WTC11 (cell line): Measurements from ENCODE around the gene ATG2A. TPM values are rescaled to one million over a fixed set of nuclear protein-coding genes. Genes with fewer than 3 reads are reported as not detected.

Source experiments
- ATAC-seq: fragments of 200-7000 bp; cut with Tn5 transposase; 2 replicates; pipeline ENCODE4 v1.10.0; 2021; ENCODE audit warnings: mild to moderate bottlenecking, moderate library complexity
- CTCF ChIA-PET: fragments of 300-600 bp; sonication (Branson Sonifier 250); formaldehyde crosslinking; loops from one replicate; lab custom pipeline; 2021; ENCODE audit warnings: antibody characterized with exemption; lab: Charles Lee
- POLR2A ChIA-PET: fragments of 350-600 bp; sonication (Branson Sonifier 250); formaldehyde crosslinking; loops from one replicate; lab custom pipeline; 2021; ENCODE audit warnings: antibody characterized with exemption; lab: Charles Lee
- DNase-seq: peaks from one replicate; pipeline ENCODE4 v3.0.0; 2021; ENCODE audit warnings: low spot score
- H3K27ac Mint-ChIP-seq: 2 replicates; pipeline ENCODE4 v1.8.0; 2021; ENCODE audit warnings: mixed read lengths
- H3K27me3 Mint-ChIP-seq: 2 replicates; pipeline ENCODE4 v1.8.0; 2021; ENCODE audit warnings: low read depth, mild to moderate bottlenecking, moderate library complexity, mixed read lengths
- H3K36me3 Mint-ChIP-seq: 2 replicates; pipeline ENCODE4 v1.8.0; 2021; ENCODE audit warnings: mixed read lengths
- H3K4me1 Mint-ChIP-seq: 2 replicates; pipeline ENCODE4 v1.8.0; 2022; ENCODE audit warnings: mixed read lengths
- H3K4me3 Mint-ChIP-seq: 2 replicates; pipeline ENCODE4 v1.8.0; 2021; ENCODE audit warnings: mild to moderate bottlenecking, moderate library complexity, mixed read lengths
- H3K9me3 Mint-ChIP-seq: 2 replicates; pipeline ENCODE4 v1.8.0; 2021; ENCODE audit warnings: mixed read lengths
- CBFB ChIP-seq: sonication (generic); formaldehyde crosslinking; IDR thresholded peaks from 2 replicates; pipeline ENCODE4 v1.8.1; 2022; ENCODE audit warnings: mild to moderate bottlenecking, low read depth, missing genetic modification reagents
- CREM ChIP-seq: sonication (generic); formaldehyde crosslinking; IDR thresholded peaks from 2 replicates; pipeline ENCODE4 v1.8.1; 2022; ENCODE audit warnings: mild to moderate bottlenecking, missing genetic modification reagents, moderate library complexity
- GRHL2 ChIP-seq: fragments of 250-450 bp; sonication (Bioruptor Pico); IDR thresholded peaks from 2 replicates; pipeline ENCODE4 v1.8.0; 2022; ENCODE audit warnings: mild to moderate bottlenecking, moderate library complexity; ENCODE audit not compliant: insufficient replicate concordance, severe bottlenecking
- GTF2I ChIP-seq: fragments of 250-450 bp; sonication (Bioruptor Pico); conservative IDR thresholded peaks from 2 replicates; pipeline ENCODE4 v1.4.0; 2021; ENCODE audit warnings: mild to moderate bottlenecking
- NFE2L1 ChIP-seq: sonication (generic); formaldehyde crosslinking; IDR thresholded peaks from 2 replicates; pipeline ENCODE4 v1.8.1; 2023; ENCODE audit warnings: missing genetic modification reagents
- SMAD3 ChIP-seq: sonication (generic); formaldehyde crosslinking; IDR thresholded peaks from 2 replicates; pipeline ENCODE4 v1.8.0; 2022; ENCODE audit warnings: missing genetic modification reagents, mild to moderate bottlenecking, borderline replicate concordance
- SMAD4 ChIP-seq: sonication (generic); formaldehyde crosslinking; IDR thresholded peaks from 2 replicates; pipeline ENCODE4 v1.8.0; 2022; ENCODE audit warnings: mild to moderate bottlenecking, missing genetic modification reagents
- STAT6 ChIP-seq: sonication (generic); formaldehyde crosslinking; conservative IDR thresholded peaks from 2 replicates; pipeline ENCODE4 v1.8.1; 2023; ENCODE audit warnings: mild to moderate bottlenecking, low read depth, missing genetic modification reagents, moderate library complexity
- TCF7 ChIP-seq: sonication (generic); formaldehyde crosslinking; IDR thresholded peaks from 2 replicates; pipeline ENCODE4 v1.8.0; 2022; ENCODE audit warnings: mild to moderate bottlenecking, low read depth, missing genetic modification reagents, moderate library complexity
- ZNF138 ChIP-seq: sonication (generic); formaldehyde crosslinking; conservative IDR thresholded peaks from 2 replicates; pipeline ENCODE4 v1.8.1; 2022; ENCODE audit warnings: mild to moderate bottlenecking, moderate library complexity, missing genetic modification reagents
- ZNF232 ChIP-seq: sonication (generic); formaldehyde crosslinking; IDR thresholded peaks from 2 replicates; pipeline ENCODE4 v1.8.0; 2022; ENCODE audit warnings: mild to moderate bottlenecking, missing genetic modification reagents
- ZNF396 ChIP-seq: fragments of 250-450 bp; sonication (Bioruptor Pico); IDR thresholded peaks from 2 replicates; pipeline ENCODE4 v1.8.0; 2021; ENCODE audit warnings: mild to moderate bottlenecking, moderate library complexity, borderline replicate concordance
- total RNA-seq: library from RNA; stranded (reverse); gene quantifications from 3 replicates; pipeline ENCODE4 v1.2.3, GENCODE V29; 2021
- TF ChIP-seq, protein P1 (sequence below): sonication (generic); formaldehyde crosslinking; IDR thresholded peaks from 2 replicates; pipeline ENCODE4 v1.8.0; 2023; ENCODE audit warnings: missing genetic modification reagents, mild to moderate bottlenecking, borderline replicate concordance
- TF ChIP-seq, protein P2 (sequence below): fragments of 200-600 bp; IDR thresholded peaks from 2 replicates; pipeline ENCODE4 v1.8.0; 2022; ENCODE audit warnings: antibody characterized with exemption
- TF ChIP-seq, protein P3 (sequence below): sonication (generic); formaldehyde crosslinking; conservative IDR thresholded peaks from 2 replicates; pipeline ENCODE4 v1.8.1; 2022; ENCODE audit warnings: mild to moderate bottlenecking, missing genetic modification reagents

ATG2A gene
- total RNA-seq, 1 experiment from 2014 or later, result 31.4 TPM

DNA sequence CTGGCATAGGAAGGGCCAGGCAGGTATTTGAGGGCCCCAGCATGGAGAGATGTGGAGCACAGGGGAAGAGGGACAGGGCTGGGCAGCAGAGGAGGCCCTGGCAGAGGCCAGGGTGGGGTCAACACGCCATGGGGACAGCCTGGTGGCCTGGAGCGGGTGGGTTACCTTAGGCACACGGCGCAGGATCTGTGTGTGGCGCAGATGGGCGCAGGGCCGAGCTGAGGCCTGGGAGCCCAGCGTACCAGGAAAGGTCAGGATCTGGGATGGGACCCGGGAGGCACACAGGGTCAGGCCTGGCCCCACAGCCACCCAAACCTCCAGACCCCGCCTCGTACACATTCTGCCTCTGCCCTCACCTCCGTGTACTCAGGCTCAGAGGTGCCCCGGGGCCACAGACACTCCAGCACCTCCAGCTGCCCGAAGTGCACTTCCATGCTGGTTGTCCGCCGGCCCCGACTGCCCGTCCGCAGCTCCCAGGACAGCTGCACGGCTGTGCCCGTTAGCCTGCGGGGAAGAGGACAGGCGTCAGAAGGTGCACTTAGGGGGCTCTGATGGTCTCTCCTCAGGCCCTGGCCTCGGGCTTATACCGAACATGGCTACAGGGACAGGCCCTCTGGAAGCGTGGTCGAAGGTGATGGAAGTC lies 6.4 kb downstream of the ATG2A start (continued):
- TF ChIP-seq, protein P1, sequence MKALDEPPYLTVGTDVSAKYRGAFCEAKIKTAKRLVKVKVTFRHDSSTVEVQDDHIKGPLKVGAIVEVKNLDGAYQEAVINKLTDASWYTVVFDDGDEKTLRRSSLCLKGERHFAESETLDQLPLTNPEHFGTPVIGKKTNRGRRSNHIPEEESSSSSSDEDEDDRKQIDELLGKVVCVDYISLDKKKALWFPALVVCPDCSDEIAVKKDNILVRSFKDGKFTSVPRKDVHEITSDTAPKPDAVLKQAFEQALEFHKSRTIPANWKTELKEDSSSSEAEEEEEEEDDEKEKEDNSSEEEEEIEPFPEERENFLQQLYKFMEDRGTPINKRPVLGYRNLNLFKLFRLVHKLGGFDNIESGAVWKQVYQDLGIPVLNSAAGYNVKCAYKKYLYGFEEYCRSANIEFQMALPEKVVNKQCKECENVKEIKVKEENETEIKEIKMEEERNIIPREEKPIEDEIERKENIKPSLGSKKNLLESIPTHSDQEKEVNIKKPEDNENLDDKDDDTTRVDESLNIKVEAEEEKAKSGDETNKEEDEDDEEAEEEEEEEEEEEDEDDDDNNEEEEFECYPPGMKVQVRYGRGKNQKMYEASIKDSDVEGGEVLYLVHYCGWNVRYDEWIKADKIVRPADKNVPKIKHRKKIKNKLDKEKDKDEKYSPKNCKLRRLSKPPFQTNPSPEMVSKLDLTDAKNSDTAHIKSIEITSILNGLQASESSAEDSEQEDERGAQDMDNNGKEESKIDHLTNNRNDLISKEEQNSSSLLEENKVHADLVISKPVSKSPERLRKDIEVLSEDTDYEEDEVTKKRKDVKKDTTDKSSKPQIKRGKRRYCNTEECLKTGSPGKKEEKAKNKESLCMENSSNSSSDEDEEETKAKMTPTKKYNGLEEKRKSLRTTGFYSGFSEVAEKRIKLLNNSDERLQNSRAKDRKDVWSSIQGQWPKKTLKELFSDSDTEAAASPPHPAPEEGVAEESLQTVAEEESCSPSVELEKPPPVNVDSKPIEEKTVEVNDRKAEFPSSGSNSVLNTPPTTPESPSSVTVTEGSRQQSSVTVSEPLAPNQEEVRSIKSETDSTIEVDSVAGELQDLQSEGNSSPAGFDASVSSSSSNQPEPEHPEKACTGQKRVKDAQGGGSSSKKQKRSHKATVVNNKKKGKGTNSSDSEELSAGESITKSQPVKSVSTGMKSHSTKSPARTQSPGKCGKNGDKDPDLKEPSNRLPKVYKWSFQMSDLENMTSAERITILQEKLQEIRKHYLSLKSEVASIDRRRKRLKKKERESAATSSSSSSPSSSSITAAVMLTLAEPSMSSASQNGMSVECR (CRISPR knock-in tag), result no peak
- TF ChIP-seq GRHL2 (CRISPR knock-in tag), result no peak
- no peak for TF ChIP-seq CBFB (CRISPR knock-in tag)

DNA sequence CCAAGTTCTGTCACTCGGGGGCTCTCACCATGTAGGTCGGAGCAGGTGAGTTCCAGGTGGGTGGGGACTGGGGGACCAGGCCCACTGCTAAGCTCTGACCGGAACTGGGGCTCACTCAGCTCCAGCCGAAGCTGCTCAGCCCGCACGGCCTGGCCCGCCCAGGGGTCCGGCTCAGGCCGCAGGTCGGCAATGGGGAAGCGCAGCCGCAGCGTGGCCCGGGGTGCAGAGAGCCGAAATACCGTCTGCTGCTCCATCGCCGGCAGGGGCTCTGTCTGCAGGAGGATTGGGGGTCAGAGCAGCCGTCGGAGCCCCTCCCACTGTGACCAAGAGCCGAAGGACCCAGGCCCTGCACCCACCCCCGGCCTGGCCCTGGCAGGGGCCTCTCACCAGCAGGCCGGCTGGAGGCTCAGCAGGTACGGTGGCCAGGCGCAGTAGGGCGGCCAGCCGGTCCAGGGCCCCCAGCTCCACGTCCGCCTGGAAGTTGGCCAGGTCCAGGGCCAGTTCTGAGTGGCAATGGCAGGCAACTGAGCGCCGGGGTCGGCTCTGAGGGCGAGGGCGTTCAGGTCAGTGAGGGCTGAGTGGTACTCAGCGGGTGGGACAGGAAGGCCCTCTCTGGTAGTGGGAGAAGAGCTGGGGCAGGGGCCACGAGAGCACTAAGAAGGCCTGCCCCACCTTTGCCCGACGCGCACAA lies 7.2 kb downstream of the ATG2A start:
- TF ChIP-seq ZNF138 (CRISPR knock-in tag), result no peak
- H3K36me3 Mint-ChIP-seq, result peaks cover 13% of the 10 kb centered on the region; the same call in 1 of the 2 replicates
- H3K4me3 Mint-ChIP-seq, result no peak overlapping the region
- no peak overlapping the region for H3K27ac Mint-ChIP-seq
- ChIA-PET POLR2A (no interaction called here), CTCF (no interaction called here)
- H3K4me1 Mint-ChIP-seq, result no peaks in the 10 kb centered on the region
- DNase-seq, result no peak
- ATAC-seq, result no peak
- H3K9me3 Mint-ChIP-seq, result no peaks in the 10 kb centered on the region
- H3K27me3 Mint-ChIP-seq, result no peaks in the 10 kb centered on the region

GRCh38 chr11:64908766-64909165 lies 8.2 kb downstream of the ATG2A start:
- H3K36me3 Mint-ChIP-seq, result peaks cover 13% of the 10 kb centered on the region; the same call in 1 of the 2 replicates
- H3K27me3 Mint-ChIP-seq, result no peaks in the 10 kb centered on the region
- no peak overlapping the region for H3K27ac Mint-ChIP-seq
- no peaks in the 10 kb centered on the region for H3K9me3 Mint-ChIP-seq
- DNase-seq (no peak), ATAC-seq (no peak)
- ChIA-PET POLR2A (no interaction called here), CTCF (no interaction called here)
- no peak overlapping the region for H3K4me3 Mint-ChIP-seq
- TF ChIP-seq STAT6 (no peak), CBFB (CRISPR knock-in tag) (no peak), SMAD3 (CRISPR knock-in tag) (no peak), NFE2L1 (no peak), SMAD4 (CRISPR knock-in tag) (no peak), ZNF396 (no peak), GTF2I (CRISPR knock-in tag) (no peak), ZNF232 (CRISPR knock-in tag) (no peak), CREM (CRISPR knock-in tag) (no peak), TCF7 (CRISPR knock-in tag) (no peak)
- TF ChIP-seq, protein P2, sequence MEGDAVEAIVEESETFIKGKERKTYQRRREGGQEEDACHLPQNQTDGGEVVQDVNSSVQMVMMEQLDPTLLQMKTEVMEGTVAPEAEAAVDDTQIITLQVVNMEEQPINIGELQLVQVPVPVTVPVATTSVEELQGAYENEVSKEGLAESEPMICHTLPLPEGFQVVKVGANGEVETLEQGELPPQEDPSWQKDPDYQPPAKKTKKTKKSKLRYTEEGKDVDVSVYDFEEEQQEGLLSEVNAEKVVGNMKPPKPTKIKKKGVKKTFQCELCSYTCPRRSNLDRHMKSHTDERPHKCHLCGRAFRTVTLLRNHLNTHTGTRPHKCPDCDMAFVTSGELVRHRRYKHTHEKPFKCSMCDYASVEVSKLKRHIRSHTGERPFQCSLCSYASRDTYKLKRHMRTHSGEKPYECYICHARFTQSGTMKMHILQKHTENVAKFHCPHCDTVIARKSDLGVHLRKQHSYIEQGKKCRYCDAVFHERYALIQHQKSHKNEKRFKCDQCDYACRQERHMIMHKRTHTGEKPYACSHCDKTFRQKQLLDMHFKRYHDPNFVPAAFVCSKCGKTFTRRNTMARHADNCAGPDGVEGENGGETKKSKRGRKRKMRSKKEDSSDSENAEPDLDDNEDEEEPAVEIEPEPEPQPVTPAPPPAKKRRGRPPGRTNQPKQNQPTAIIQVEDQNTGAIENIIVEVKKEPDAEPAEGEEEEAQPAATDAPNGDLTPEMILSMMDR, result no peak
- TF ChIP-seq, protein P3, sequence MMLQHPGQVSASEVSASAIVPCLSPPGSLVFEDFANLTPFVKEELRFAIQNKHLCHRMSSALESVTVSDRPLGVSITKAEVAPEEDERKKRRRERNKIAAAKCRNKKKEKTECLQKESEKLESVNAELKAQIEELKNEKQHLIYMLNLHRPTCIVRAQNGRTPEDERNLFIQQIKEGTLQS (CRISPR knock-in tag), result no peak
- no peaks in the 10 kb centered on the region for H3K4me1 Mint-ChIP-seq
